ENCODE results near the gene MAT2B.
A peak's percentile ranks its signal among the peaks of the same experiment; 100 is the strongest.

Gene MAT2B

DNA sequence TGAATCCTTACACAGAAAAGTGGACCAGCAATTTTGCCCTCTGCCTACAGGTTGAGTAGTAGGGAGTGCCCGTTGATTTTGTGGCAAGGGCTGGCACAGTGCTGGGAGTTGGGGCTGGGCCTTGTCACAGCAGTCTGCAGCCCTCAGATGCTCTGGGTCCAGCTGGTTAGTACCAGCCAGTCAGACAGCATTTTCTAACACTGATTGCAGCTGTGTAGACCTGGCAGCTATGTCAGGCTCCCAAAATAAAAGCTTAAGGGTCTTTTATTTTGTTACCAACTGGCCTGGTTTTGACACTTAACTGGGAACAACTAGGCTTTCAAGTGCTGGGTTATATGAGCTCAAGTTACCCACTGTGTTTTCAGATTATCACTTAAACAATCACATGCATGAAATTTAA is 57.7 kb downstream of the MAT2B start:
- Histone ChIP-seq H3K27ac (ENCODE audit: low read length) (no peak overlapping the region), H3K9me3 (ENCODE audit: insufficient read depth, low read depth, low read length) (no peaks in the 10 kb centered on the region), H3K4me3 (ENCODE audit: low read length) (peak overlapping the region; percentile 18; the same call in 1 of the 2 replicates), H3K4me1 (ENCODE audit: insufficient read depth, low read length) (peaks cover 21% of the 10 kb centered on the region; the same call in 1 of the 2 replicates), H3K9ac (ENCODE audit: low read depth, low read length) (no peak overlapping the region), H3K36me3 (ENCODE audit: insufficient read depth, low read depth, low read length) (no peaks in the 10 kb centered on the region), H3K27me3 (ENCODE audit: insufficient read depth, low read length) (peaks cover 38% of the 10 kb centered on the region)

DNA sequence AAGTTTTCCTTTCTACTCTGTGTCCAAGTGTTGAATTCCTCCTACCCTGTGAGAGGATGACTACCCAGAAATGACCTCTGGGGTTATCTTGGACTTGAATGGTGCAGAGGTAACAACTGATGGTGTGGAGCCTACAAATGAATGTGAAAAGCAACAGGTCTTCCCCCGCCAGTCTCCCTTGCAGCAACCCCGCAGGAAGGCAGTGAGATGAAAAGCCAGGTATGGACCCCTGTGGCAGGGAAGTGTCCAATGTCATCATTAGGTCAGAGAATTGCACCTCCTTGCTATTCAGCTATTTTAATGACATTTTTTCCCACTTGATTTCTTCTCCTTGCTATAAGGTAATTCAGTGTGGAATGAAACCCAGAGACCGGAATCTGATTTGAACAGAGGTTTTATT is 58.5 kb downstream of the MAT2B start:
- Histone ChIP-seq H3K4me3 (ENCODE audit: low read length) (peak overlapping the region; percentile 18; the same call in 1 of the 2 replicates), H3K27me3 (ENCODE audit: insufficient read depth, low read length) (peaks cover 44% of the 10 kb centered on the region), H3K9me3 (ENCODE audit: insufficient read depth, low read depth, low read length) (no peaks in the 10 kb centered on the region), H3K4me1 (ENCODE audit: insufficient read depth, low read length) (peaks cover 21% of the 10 kb centered on the region; the same call in 1 of the 2 replicates), H3K36me3 (ENCODE audit: insufficient read depth, low read depth, low read length) (no peaks in the 10 kb centered on the region), H3K9ac (ENCODE audit: low read depth, low read length) (no peak overlapping the region), H3K27ac (ENCODE audit: low read length) (no peak overlapping the region)

DNA sequence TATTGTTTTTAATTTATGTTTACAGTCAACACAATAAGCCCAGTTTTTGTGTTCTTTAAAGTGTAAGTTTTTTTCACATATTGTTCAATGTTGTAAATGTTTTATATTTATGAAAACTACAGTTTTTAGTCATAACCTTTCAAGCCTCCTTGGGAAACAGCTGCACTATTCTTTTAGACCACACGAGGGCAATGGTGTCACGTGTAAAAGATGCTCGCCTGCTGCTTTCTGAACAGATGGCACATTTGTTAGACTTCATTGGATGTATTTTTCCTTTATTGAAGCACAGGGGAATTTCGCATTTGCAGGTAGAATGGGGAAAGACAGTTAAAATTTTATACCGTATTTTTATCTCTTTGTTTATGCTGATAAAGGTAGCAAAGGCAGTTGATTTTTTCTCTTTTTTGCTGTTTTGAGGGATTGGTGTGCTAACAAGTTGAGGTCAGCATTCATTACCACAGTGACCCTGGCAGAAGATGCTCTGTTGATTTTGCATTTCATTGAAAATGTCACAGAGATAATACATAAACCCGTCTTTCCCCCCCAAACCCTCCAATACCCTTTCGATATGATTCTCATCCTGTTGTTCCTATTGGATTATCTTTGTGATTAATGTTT is 59.0 kb downstream of the MAT2B start:
- Histone ChIP-seq H3K4me3 (ENCODE audit: low read length) (0 out of 2 replicates have a peak overlapping the region, but pooled peaks have one; percentile 18), H3K27me3 (ENCODE audit: insufficient read depth, low read length) (peaks cover 44% of the 10 kb centered on the region), H3K9me3 (ENCODE audit: insufficient read depth, low read depth, low read length) (no peaks in the 10 kb centered on the region), H3K36me3 (ENCODE audit: insufficient read depth, low read depth, low read length) (no peaks in the 10 kb centered on the region), H3K4me1 (ENCODE audit: insufficient read depth, low read length) (peaks cover 24% of the 10 kb centered on the region; the same call in 1 of the 2 replicates), H3K27ac (ENCODE audit: low read length) (no peak overlapping the region), H3K9ac (ENCODE audit: low read depth, low read length) (no peak overlapping the region)

DNA sequence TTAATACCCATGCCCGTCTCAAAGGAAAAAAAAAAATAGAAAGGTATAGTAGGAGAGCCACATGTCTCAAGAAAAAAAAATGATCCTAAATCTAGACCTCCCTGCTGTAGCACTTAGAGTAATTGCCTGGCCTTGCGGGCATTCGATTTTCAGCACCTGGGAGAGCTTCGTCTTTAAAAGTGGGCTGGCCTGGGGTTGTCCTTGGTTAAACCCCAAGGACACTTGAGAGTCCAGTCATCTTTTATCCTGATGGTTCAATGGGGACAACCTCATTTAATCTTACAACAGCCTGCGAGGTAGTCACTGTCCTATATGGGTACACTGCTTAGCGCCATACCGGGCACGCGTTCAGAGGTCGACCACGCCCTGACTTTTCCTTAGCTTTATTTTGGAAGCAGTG is 60.1 kb downstream of the MAT2B start:
- no peaks in the 10 kb centered on the region for H3K9me3 ChIP-seq (ENCODE audit: insufficient read depth, low read depth, low read length)

DNA sequence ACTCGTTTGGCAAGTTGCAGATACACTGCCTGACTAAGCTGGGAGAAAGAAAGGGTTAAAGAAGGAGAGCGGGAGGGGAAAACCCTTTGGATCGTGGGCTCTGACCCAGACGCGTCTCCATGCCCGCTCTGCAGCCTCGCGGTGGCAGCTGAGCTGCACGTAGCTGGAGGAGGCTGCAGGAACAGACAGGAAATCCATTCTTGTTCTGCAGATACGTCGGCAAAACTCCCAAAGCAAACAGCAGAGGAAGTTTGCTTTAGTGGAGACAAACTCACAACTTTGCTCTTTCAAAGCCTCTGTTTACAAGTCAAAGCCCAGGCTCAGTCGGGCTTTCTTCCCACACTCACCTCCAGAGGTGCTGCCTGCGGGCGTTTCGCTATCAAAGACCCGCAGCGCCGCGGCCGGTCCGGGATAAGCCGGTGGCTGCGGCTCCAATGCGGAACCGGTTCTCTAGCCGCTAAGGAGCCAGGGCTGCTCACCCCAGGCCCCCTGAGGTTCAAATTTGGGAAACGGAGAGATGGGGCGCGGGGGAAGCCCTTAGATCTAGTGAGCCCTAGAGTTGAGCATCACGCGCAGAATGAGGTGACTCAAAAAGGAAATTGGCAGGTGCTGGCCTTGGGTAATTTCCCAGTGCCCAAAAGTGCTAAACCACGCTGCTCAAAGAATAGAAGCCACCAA is 60.7 kb downstream of the MAT2B start:
- Histone ChIP-seq H3K36me3 (ENCODE audit: insufficient read depth, low read depth, low read length) (no peaks in the 10 kb centered on the region), H3K27ac (ENCODE audit: low read length) (no peak overlapping the region), H3K9ac (ENCODE audit: low read depth, low read length) (peak overlapping the region; percentile 27; the same call in 1 of the 2 replicates), H3K27me3 (ENCODE audit: insufficient read depth, low read length) (peaks cover 44% of the 10 kb centered on the region), H3K9me3 (ENCODE audit: insufficient read depth, low read depth, low read length) (no peaks in the 10 kb centered on the region), H3K4me3 (ENCODE audit: low read length) (peak overlapping the region; percentile 69), H3K4me1 (ENCODE audit: insufficient read depth, low read length) (peaks cover 24% of the 10 kb centered on the region; the same call in 1 of the 2 replicates)

More for the DNA sequence above, 60.1 kb downstream of the MAT2B start:
- Histone ChIP-seq H3K27me3 (ENCODE audit: insufficient read depth, low read length) (peaks cover 44% of the 10 kb centered on the region), H3K4me1 (ENCODE audit: insufficient read depth, low read length) (peaks cover 24% of the 10 kb centered on the region; the same call in 1 of the 2 replicates), H3K36me3 (ENCODE audit: insufficient read depth, low read depth, low read length) (no peaks in the 10 kb centered on the region), H3K4me3 (ENCODE audit: low read length) (peak overlapping the region; percentile 69), H3K27ac (ENCODE audit: low read length) (no peak overlapping the region), H3K9ac (ENCODE audit: low read depth, low read length) (peak overlapping the region; percentile 27; the same call in 1 of the 2 replicates)

DNA sequence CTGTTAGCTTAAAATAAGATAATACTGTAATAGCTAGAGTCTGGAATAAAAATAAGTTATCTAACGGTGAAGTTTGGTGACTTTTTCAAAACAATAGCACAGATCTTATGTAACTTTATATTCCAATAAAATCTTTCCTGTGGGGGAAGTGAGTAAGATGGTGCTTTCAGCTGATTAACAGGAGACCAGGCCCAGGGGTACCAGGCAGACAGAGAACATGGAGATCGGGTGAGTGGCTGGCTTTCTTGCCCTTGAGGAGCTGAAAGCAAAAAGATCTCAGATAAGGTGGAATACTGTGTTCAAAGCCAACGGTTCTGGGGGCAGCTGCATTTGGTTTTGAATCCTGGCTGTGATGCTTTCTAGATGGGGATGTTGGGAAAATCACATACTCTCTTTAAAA is 61.3 kb downstream of the MAT2B start:
- no peaks in the 10 kb centered on the region for H3K36me3 ChIP-seq (ENCODE audit: insufficient read depth, low read depth, low read length)
- peaks cover 44% of the 10 kb centered on the region for H3K27me3 ChIP-seq (ENCODE audit: insufficient read depth, low read length)
- H3K27ac ChIP-seq (ENCODE audit: low read length), result no peak overlapping the region
- H3K4me1 ChIP-seq (ENCODE audit: insufficient read depth, low read length), result peaks cover 24% of the 10 kb centered on the region; the same call in 1 of the 2 replicates
- no peak overlapping the region for H3K9ac ChIP-seq (ENCODE audit: low read depth, low read length)
- peak overlapping the region; percentile 69; the same call in 1 of the 2 replicates for H3K4me3 ChIP-seq (ENCODE audit: low read length)
- no peaks in the 10 kb centered on the region for H3K9me3 ChIP-seq (ENCODE audit: insufficient read depth, low read depth, low read length)

DNA sequence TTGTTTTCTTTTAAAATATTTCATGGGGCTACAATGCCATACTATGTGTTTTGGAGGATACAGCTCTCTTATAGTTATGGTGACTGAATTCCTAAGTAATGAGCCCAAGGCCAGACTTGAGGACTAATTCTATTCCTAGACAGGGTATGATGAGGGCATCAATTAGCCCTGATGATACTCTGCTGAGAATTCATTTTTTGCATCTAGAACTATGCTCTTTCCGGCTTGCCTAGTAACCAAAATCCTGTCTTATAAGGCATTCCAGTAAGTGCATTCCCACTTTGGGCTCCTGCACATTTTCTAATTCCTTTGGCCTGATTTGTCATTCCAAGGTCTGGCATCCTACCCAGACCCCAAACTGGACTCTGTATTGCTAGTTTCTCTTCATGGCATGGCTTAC is 62.4 kb downstream of the MAT2B start:
- Histone ChIP-seq H3K27me3 (ENCODE audit: insufficient read depth, low read length) (peaks cover 44% of the 10 kb centered on the region), H3K4me1 (ENCODE audit: insufficient read depth, low read length) (peaks cover 24% of the 10 kb centered on the region; the same call in 1 of the 2 replicates), H3K36me3 (ENCODE audit: insufficient read depth, low read depth, low read length) (no peaks in the 10 kb centered on the region), H3K9me3 (ENCODE audit: insufficient read depth, low read depth, low read length) (no peaks in the 10 kb centered on the region), H3K9ac (ENCODE audit: low read depth, low read length) (no peak overlapping the region), H3K27ac (ENCODE audit: low read length) (no peak overlapping the region), H3K4me3 (ENCODE audit: low read length) (no peak overlapping the region)

All from iPS-20b (cell line).